GM23248 (cell line): ENCODE measurements around the gene ROS1.

Source experiments
- EZH2 ChIP-seq: fragments of 200-600 bp; sonication (generic); IDR thresholded peaks from 2 replicates; pipeline ENCODE4 v1.6.1; 2018; ENCODE audit warnings: antibody characterized with exemption, mild to moderate bottlenecking; ENCODE audit not compliant: insufficient read depth, poor library complexity, severe bottlenecking
- EZH2phosphoT487 ChIP-seq: fragments of 200-600 bp; sonication (generic); IDR thresholded peaks from 2 replicates; pipeline ENCODE4 v1.6.1; 2018; ENCODE audit warnings: antibody characterized with exemption, moderate library complexity, mild to moderate bottlenecking, low read depth; ENCODE audit not compliant: insufficient read depth

GRCh38 chr6:117464700-117465099, 39.0 kb upstream of the ROS1 start:
- TF ChIP-seq EZH2 (no peak), EZH2phosphoT487 (no peak)
